Choroid plexus epithelial cell (primary cell): ENCODE measurements around the gene XK.

ENCODE experiments used
- DNase-seq: peaks from one replicate; pipeline ENCODE4 v3.0.0-alpha.2; 2010; ENCODE audit warnings: low read depth
- H3K4me3 ChIP-seq: 2 replicates; pipeline ENCODE4 v1.5.1; 2011; ENCODE audit warnings: low read depth, mild to moderate bottlenecking, control low read depth, low read length, moderate library complexity
- TF ChIP-seq, protein P1 (sequence below): conservative IDR thresholded peaks from 2 replicates; pipeline ENCODE4 v1.5.1; 2011; ENCODE audit warnings: low read depth, mild to moderate bottlenecking, control low read depth, inconsistent platforms, low read length, moderate library complexity

XK gene

DNA sequence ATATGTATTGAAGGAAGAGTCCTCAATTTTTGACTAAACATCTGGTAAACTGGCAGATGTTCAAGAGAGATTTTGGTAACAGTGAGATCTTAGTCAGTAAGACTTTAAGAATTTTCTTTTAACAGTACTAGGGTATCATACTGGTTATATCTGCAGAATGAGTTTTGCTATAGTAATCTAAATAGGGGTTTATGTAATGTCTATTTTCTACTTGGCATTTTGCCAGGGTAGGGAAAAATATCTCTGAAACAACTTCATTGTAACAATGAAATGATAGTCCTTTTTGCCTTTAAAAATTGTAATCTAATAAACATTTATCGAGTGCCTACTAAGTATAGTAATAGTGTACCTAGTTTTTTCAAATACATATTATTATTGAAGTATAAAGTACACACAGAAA is 32.1 kb downstream of the XK start:
- no peak overlapping the region for H3K4me3 ChIP-seq
- TF ChIP-seq, protein P1, sequence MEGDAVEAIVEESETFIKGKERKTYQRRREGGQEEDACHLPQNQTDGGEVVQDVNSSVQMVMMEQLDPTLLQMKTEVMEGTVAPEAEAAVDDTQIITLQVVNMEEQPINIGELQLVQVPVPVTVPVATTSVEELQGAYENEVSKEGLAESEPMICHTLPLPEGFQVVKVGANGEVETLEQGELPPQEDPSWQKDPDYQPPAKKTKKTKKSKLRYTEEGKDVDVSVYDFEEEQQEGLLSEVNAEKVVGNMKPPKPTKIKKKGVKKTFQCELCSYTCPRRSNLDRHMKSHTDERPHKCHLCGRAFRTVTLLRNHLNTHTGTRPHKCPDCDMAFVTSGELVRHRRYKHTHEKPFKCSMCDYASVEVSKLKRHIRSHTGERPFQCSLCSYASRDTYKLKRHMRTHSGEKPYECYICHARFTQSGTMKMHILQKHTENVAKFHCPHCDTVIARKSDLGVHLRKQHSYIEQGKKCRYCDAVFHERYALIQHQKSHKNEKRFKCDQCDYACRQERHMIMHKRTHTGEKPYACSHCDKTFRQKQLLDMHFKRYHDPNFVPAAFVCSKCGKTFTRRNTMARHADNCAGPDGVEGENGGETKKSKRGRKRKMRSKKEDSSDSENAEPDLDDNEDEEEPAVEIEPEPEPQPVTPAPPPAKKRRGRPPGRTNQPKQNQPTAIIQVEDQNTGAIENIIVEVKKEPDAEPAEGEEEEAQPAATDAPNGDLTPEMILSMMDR = no peak
- no peak for DNase-seq

GRCh38 chrX:37722595-37722994 is 37.0 kb downstream of the XK start:
- DNase-seq = no peak
- TF ChIP-seq, protein P1 = no peak
- H3K4me3 ChIP-seq = no peak overlapping the region

- TF ChIP-seq, protein P1 = no peak
- no peak for DNase-seq
- H3K4me3 ChIP-seq = no peak overlapping the region
These were observed 40.8 kb downstream of the XK start for GRCh38 chrX:37726346-37726745.

- TF ChIP-seq, protein P1 = peak; percentile 85
- H3K4me3 ChIP-seq = no peak overlapping the region
- peak; percentile 80 for DNase-seq
These were observed 59.8 kb downstream of the XK start for GRCh38 chrX:37745354-37745753.

- DNase-seq = no peak
- TF ChIP-seq, protein P1 = no peak
- no peak overlapping the region for H3K4me3 ChIP-seq
These were observed 60.2 kb downstream of the XK start for GRCh38 chrX:37745835-37746217.

DNA sequence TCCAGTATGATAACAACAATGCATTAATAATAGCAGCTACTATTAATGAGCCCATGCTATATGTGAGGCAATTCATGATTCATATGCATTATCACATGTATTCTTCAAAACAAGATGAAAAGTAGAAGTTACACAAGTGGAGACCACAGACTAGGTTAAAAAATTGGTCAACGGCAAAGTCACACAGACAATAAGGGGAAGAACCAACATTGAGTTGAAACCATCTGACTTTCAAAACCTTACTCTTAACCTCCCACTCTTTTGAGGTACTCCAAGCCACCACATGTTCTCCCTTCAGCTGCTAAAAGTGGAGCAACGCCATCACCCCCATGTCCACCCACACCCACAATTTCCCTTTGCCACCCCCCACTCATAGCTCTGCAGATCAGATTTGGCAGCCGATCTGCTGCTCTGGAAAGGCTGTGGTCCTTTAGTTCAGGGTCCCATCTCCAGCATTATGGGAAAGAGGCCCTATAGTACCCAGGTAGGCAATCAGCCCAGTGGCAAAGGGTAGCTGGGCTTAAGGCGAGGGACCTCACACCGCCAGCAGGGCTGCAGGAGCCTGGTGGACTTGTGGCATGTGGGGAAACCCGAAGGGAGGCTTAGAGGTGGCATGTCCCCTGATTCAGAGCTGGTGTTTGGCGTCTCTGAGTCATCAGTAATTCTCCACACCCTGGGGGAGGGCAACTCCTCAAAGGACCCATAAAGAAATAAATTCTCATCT is 60.8 kb downstream of the XK start:
- no peak for DNase-seq
- TF ChIP-seq, protein P1 = no peak
- H3K4me3 ChIP-seq = no peak overlapping the region

- no peak for DNase-seq
These were observed 61.4 kb downstream of the XK start for GRCh38 chrX:37746951-37747350.

More at GRCh38 chrX:37746951-37747350, 61.4 kb downstream of the XK start:
- TF ChIP-seq, protein P1 = no peak
- H3K4me3 ChIP-seq = no peak overlapping the region
